ENCODE measurements around the gene ASIC3.

DNA sequence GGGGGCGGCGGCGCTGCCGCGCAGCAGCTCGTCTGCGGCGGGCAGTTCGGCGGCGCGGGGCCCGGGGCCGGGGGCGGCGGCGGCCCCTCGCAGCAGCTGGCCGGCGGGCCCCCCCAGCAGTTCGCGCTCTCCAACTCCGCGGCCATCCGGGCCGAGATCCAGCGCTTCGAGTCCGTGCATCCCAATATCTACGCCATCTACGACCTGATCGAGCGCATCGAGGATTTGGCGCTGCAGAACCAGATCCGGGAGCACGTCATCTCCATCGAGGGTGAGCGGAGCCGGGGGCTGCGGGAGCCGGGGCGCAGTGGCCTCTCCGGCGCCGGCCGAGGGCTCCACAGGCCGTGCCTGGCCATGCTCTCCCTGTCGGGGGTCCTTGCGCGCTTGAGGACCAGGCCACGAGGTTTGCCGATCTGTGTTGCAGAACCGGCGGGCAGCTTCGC, 38.5 kb downstream of the ASIC3 start:
- TF ChIP-seq, protein P1, sequence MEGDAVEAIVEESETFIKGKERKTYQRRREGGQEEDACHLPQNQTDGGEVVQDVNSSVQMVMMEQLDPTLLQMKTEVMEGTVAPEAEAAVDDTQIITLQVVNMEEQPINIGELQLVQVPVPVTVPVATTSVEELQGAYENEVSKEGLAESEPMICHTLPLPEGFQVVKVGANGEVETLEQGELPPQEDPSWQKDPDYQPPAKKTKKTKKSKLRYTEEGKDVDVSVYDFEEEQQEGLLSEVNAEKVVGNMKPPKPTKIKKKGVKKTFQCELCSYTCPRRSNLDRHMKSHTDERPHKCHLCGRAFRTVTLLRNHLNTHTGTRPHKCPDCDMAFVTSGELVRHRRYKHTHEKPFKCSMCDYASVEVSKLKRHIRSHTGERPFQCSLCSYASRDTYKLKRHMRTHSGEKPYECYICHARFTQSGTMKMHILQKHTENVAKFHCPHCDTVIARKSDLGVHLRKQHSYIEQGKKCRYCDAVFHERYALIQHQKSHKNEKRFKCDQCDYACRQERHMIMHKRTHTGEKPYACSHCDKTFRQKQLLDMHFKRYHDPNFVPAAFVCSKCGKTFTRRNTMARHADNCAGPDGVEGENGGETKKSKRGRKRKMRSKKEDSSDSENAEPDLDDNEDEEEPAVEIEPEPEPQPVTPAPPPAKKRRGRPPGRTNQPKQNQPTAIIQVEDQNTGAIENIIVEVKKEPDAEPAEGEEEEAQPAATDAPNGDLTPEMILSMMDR (optimal IDR thresholded peaks at IDR 0.05 in 1 of 3, IDR thresholded peaks at IDR 0.05 in 1 of 3, conservative IDR thresholded peaks at IDR 0.05 in 1 of 3; ENCODE audit: extremely low read depth in 1 of 3, insufficient read depth in 2 of 3, low read length in 3 of 3) = no peak
- TF ChIP-seq EZH2 (IDR thresholded peaks at IDR 0.05; ENCODE audit: low read length) = no peak
